Parathyroid adenoma (tissue), 2 donors: Measurements from ENCODE around the gene RGPD3.
"Not testable (repeated sequence)": the region's sequence is repeated elsewhere in the genome, so short reads cannot be mapped to it uniquely, and the experiment has no call there.

ENCODE experiments used
- H2AFZ ChIP-seq: fragments of 300-600 bp; sonication (generic); one replicate; pipeline ENCODE4 v1.7.0; 2017; ENCODE audit warnings: antibody characterized with exemption, mild to moderate bottlenecking
- H3K27ac ChIP-seq: fragments of 300-600 bp; sonication (generic); one replicate; pipeline ENCODE4 v1.7.0; 2017
- H3K27me3 ChIP-seq: fragments of 300-600 bp; sonication (generic); one replicate; pipeline ENCODE4 v1.7.0; 2017; ENCODE audit warnings: low read length; ENCODE audit not compliant: control insufficient read depth, insufficient read depth
- H3K36me3 ChIP-seq: fragments of 300-600 bp; sonication (generic); one replicate; pipeline ENCODE4 v1.7.0; 2017; ENCODE audit warnings: low read length; ENCODE audit not compliant: control insufficient read depth, insufficient read depth
- H3K4me1 ChIP-seq: fragments of 300-600 bp; sonication (generic); one replicate; pipeline ENCODE4 v1.7.0; 2017; ENCODE audit warnings: control low read depth
- H3K4me2 ChIP-seq: fragments of 300-600 bp; sonication (generic); one replicate; pipeline ENCODE4 v1.7.0; 2017; ENCODE audit warnings: low read length
- H3K4me3 ChIP-seq: fragments of 300-600 bp; sonication (generic); one replicate; pipeline ENCODE4 v1.7.0; 2017; ENCODE audit warnings: low read depth, low read length
- H3K79me2 ChIP-seq: fragments of 300-600 bp; sonication (generic); one replicate; pipeline ENCODE4 v1.7.0; 2017; ENCODE audit warnings: control low read depth
- H3K9ac ChIP-seq: fragments of 300-600 bp; sonication (generic); one replicate; pipeline ENCODE4 v1.7.0; 2017; ENCODE audit warnings: mild to moderate bottlenecking
- H3K9me3 ChIP-seq: fragments of 300-600 bp; sonication (generic); one replicate; pipeline ENCODE4 v1.7.0; 2017; ENCODE audit warnings: low read length; ENCODE audit not compliant: control insufficient read depth
- TF ChIP-seq, protein P1 (sequence below): fragments of 300-600 bp; sonication (generic); IDR thresholded peaks from one replicate; pipeline ENCODE4 v1.7.0; 2017; ENCODE audit warnings: antibody characterized with exemption, mild to moderate bottlenecking
- donor health status: primary hyperparathyroidism.

The RGPD3 gene

GRCh38 chr2:106487386-106488191 is 19.4 kb upstream of the RGPD3 start:
- H3K36me3 ChIP-seq, H3K9me3 ChIP-seq, H3K9ac ChIP-seq, H3K27ac ChIP-seq, H3K4me3 ChIP-seq, H3K79me2 ChIP-seq, H3K27me3 ChIP-seq, H3K4me1 ChIP-seq, H2AFZ ChIP-seq, H3K4me2 ChIP-seq: not testable (repeated sequence)

GRCh38 chr2:106486551-106487385 is 18.6 kb upstream of the RGPD3 start, which contains the start of gene CD8B2:
Gene CD8B2, plus strand, starts transcription at chr2:106487364. Its CDS starts 63 bp downstream, at chr2:106487427.
- H3K4me1 ChIP-seq, H2AFZ ChIP-seq, H3K4me2 ChIP-seq, H3K36me3 ChIP-seq, H3K27ac ChIP-seq, H3K9ac ChIP-seq, H3K9me3 ChIP-seq, H3K79me2 ChIP-seq, H3K27me3 ChIP-seq, H3K4me3 ChIP-seq: not testable (repeated sequence)

GRCh38 chr2:106479563-106479962 is 11.3 kb upstream of the RGPD3 start:
- H3K27ac ChIP-seq, H3K79me2 ChIP-seq, H3K4me3 ChIP-seq, H3K9me3 ChIP-seq, H3K9ac ChIP-seq, H3K4me2 ChIP-seq, H2AFZ ChIP-seq, H3K36me3 ChIP-seq, H3K27me3 ChIP-seq, H3K4me1 ChIP-seq: not testable (repeated sequence)

- not testable (repeated sequence) for H3K27ac ChIP-seq, H3K9me3 ChIP-seq, H3K79me2 ChIP-seq, H3K4me3 ChIP-seq, H2AFZ ChIP-seq, H3K9ac ChIP-seq, H3K4me1 ChIP-seq, H3K36me3 ChIP-seq, H3K27me3 ChIP-seq, H3K4me2 ChIP-seq
Observed at GRCh38 chr2:106477647-106478046, 9.4 kb upstream of the RGPD3 start.

DNA sequence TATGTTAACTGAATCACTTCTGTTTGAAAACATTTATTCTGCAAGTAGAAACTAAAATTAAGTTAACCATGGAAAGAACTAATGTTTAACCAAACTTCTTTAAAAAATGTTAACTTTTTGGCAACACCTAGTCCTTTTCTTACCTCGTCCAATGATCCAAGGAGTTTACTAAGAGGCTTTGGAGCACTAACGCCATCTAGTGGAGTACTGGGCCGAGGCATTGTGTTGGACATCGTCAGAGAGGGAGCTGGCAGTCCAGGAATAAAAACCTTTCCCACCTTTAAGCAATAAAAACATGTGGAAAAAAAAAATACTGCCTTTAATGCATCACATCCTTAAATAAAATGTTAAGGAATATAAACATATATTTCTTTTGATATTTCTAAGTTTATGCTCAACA is 2.4 kb upstream of the RGPD3 start:
- H3K4me2 ChIP-seq, H3K27me3 ChIP-seq, H3K9ac ChIP-seq, H3K4me3 ChIP-seq, H2AFZ ChIP-seq, H3K79me2 ChIP-seq, H3K36me3 ChIP-seq, H3K9me3 ChIP-seq, H3K4me1 ChIP-seq, H3K27ac ChIP-seq: not testable (repeated sequence)
- TF ChIP-seq, protein P1, sequence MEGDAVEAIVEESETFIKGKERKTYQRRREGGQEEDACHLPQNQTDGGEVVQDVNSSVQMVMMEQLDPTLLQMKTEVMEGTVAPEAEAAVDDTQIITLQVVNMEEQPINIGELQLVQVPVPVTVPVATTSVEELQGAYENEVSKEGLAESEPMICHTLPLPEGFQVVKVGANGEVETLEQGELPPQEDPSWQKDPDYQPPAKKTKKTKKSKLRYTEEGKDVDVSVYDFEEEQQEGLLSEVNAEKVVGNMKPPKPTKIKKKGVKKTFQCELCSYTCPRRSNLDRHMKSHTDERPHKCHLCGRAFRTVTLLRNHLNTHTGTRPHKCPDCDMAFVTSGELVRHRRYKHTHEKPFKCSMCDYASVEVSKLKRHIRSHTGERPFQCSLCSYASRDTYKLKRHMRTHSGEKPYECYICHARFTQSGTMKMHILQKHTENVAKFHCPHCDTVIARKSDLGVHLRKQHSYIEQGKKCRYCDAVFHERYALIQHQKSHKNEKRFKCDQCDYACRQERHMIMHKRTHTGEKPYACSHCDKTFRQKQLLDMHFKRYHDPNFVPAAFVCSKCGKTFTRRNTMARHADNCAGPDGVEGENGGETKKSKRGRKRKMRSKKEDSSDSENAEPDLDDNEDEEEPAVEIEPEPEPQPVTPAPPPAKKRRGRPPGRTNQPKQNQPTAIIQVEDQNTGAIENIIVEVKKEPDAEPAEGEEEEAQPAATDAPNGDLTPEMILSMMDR = peak; percentile 35

- H3K4me3 ChIP-seq, H3K9me3 ChIP-seq, H3K4me1 ChIP-seq, H3K36me3 ChIP-seq, H3K27ac ChIP-seq, H3K9ac ChIP-seq, H2AFZ ChIP-seq, H3K79me2 ChIP-seq, H3K27me3 ChIP-seq, H3K4me2 ChIP-seq: not testable (repeated sequence)
Observed at GRCh38 chr2:106467516-106467915, 697 bp downstream of the RGPD3 start.

DNA sequence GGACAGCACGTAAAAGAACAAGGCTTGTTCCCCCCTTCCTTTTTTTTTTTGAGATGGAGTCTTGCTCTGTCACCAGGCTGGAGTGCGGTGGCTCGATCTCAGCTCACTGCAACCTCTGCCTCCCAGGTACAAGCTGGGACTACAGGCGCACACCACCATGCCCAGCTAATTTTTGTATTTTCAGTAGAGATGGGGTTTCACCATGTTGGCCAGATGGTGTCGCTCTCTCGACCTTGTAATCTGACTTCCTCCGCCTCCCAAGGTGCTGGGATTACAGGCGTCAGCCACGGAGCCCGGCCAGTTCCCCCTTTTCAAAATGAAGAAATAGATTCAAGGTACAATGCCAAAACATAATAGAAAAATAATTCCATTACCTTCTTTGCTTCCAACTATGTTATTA is 6.3 kb downstream of the RGPD3 start:
- not testable (repeated sequence) for H3K27ac ChIP-seq, H3K9me3 ChIP-seq, H3K36me3 ChIP-seq, H2AFZ ChIP-seq, H3K4me2 ChIP-seq, H3K4me1 ChIP-seq, H3K79me2 ChIP-seq, H3K9ac ChIP-seq, H3K4me3 ChIP-seq, H3K27me3 ChIP-seq

DNA sequence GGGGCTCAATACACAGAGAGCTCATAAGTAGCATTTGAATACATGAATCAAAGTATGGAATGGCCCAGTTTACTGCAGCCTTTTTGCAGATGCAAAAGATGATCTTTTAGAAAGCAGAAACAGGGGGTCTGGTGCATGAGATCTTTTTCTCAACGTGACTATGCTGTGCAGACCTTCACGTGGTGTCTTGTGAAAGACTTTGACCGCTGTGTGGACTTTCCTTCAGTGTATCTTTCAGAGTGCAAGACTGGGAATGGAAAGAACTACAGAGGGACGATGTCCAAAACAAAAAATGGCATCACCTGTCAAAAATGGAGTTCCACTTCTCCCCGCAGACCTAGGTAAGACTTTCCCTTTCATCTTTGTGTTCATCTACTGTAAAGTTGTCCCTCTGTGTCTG is 77.5 kb downstream of the RGPD3 start:
- not testable (repeated sequence) for H2AFZ ChIP-seq

DNA sequence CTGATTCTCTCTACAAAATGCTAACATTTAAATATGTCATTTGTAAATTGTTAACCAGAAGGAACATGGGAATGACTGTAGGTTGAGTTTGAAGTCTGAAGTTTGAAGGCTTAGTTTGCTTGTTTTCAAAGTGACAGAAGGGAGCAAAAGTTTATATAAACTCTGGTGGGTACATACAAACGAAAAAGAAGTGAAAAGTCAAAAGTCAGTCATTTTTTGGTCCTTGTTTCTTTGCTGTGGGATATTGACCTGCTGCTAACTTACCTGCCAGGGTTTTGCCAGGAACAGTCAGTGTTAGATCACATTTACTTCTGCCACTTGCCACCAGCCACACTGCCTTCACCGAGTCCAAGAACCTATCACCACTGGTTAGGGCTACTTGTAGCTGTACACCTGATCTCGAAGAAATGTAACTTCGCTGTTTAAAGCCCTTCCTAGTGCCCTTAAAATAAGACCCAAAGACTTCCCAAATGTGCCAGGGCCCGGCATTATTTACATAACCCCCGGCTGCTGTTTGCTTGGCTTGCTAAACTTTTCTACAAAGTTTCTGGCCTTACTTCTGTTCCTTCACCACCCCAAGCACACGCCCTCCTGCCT is 79.3 kb downstream of the RGPD3 start:
- H3K27ac ChIP-seq, H2AFZ ChIP-seq, H3K9me3 ChIP-seq, H3K9ac ChIP-seq, H3K27me3 ChIP-seq, H3K4me3 ChIP-seq, H3K79me2 ChIP-seq, H3K4me2 ChIP-seq, H3K36me3 ChIP-seq, H3K4me1 ChIP-seq: not testable (repeated sequence)

More for the DNA sequence above, 77.5 kb downstream of the RGPD3 start:
- H3K4me3 ChIP-seq, H3K9me3 ChIP-seq, H3K9ac ChIP-seq, H3K36me3 ChIP-seq, H3K79me2 ChIP-seq, H3K4me2 ChIP-seq, H3K27ac ChIP-seq, H3K4me1 ChIP-seq, H3K27me3 ChIP-seq: not testable (repeated sequence)

DNA sequence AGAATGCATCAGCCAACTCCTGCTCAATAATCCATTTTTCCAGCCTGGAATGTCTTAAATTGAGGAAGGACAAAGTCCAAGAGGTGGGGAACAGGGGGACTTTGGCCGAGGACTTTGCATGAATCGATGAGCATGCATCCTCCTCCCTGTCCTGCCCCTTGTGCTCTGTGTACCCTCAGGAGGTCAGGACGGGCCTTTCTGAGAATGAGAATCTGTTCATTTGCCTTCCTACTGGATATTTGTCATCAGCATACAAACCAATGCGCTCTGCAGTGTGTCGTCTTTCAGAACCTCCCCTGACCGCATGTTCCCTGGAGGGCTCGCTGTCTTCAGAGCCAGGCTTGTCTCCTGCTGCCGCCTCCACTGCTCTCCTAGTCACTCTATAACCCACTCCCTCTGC is 83.7 kb downstream of the RGPD3 start:
- not testable (repeated sequence) for H2AFZ ChIP-seq, H3K36me3 ChIP-seq, H3K27ac ChIP-seq, H3K9ac ChIP-seq, H3K79me2 ChIP-seq, H3K4me2 ChIP-seq, H3K9me3 ChIP-seq, H3K27me3 ChIP-seq, H3K4me3 ChIP-seq, H3K4me1 ChIP-seq
